Pancreas (tissue), 10 donors: Measurements from ENCODE around the gene C2CD4B. TPM values are rescaled to one million over a fixed set of nuclear protein-coding genes. Genes with fewer than 3 reads are reported as not detected.

ENCODE experiments used
- ATAC-seq, 4 donors: fragments of 200-7000 bp; cut with Tn5 transposase; one replicate each; pipeline versions ENCODE4 v1.8.0 to v1.9.1; 2020; ENCODE audit warnings: mild to moderate bottlenecking in 4 of 4, moderate library complexity in 4 of 4
- DNase-seq, 6 donors: peaks; one replicate each; pipeline ENCODE4 v3.0.0-alpha.2; 2020
- FAIRE-seq: peaks from 2 replicates; lab custom pipeline; 2012; peaks lifted over from hg19 to GRCh38; lab: Jason Lieb, UNC
- H3K27ac ChIP-seq, 4 donors: fragments of 200-600 bp; sonication (generic); 1 replicate in 3 of 4; 2 replicates in 1 of 4; pipeline versions ENCODE4 v1.5.0 to v1.8.0; 2020
- H3K27me3 ChIP-seq, 4 donors: fragments of 200-600 bp; one replicate each; pipeline ENCODE4 v1.8.0; 2021
- H3K36me3 ChIP-seq, 3 donors: fragments of 200-600 bp; sonication (generic) in 1 of 3; one replicate each; pipeline versions ENCODE4 v1.5.0 to v1.8.0; 2020 to 2021
- H3K4me1 ChIP-seq, 3 donors: fragments of 200-600 bp; one replicate each; pipeline ENCODE4 v1.8.0; 2021
- H3K4me3 ChIP-seq, 4 donors: fragments of 200-600 bp; sonication (generic) in 2 of 4; one replicate each; pipeline versions ENCODE4 v1.5.0 to v1.8.0; 2020 to 2021
- H3K9me3 ChIP-seq, 4 donors: fragments of 200-600 bp; one replicate each; pipeline ENCODE4 v1.8.0; 2021
- WGBS, 2 donors: extraction: QIAGEN DNeasy Blood & Tissue Kit; methylation state at CpG; one replicate each; pipeline ENCODE4 v1.1.7; 2013; 5-methylcytosine and 5-hydroxymethylcytosine counted together
- intact Hi-C, 3 donors: fragments of 100-400 bp; cut with DNase I; formaldehyde crosslinking; loops; one replicate each; pipeline versions ENCODE4 v1.11.1 to v1.14.2; 2022
- polyA plus RNA-seq, 2 donors: library from polyadenylated mRNA; stranded (reverse); fragments of 200-250 nt; gene quantifications; one replicate each; pipeline ENCODE4 v1.2.3, GENCODE V29; 2013
- total RNA-seq, 6 donors: library from RNA; stranded (reverse); fragmentation: NEBNext Ultra II Directional in 4 of 6; extraction: Animal tissue kit (Norgen Biotek cat#: 25700) in 4 of 6; gene quantifications; one replicate each; pipeline versions ENCODE4 v1.2.1 to v1.2.4, GENCODE V29; 2021 to 2023
- TF ChIP-seq, protein P1 (sequence below), 4 donors: fragments of 200-600 bp; sonication (generic) in 3 of 4; IDR thresholded peaks; one replicate each; pipeline versions ENCODE4 v1.5.0 to v1.8.0; 2021; ENCODE audit warnings: antibody characterized with exemption in 4 of 4
- donor health status: healthy with polysubstance abuse.
- donor health status: DM: no; HTN: no; CAD: no; lungs with moderate emphysema.
- donor health status: DM: no; HTN: no; CAD: no.
- donor health status: control.
- donor health status: control.
- donor health status: Bipolar disorder and iron deficiency.
- donor health status: DM: yes; HTN: yes; CAD: no.
- donor health status: DM: no; HTN: no; CAD: no.
- donor health status: DM: no; HTN: no; CAD: no.
- donor health status: DM: yes; HTN: yes; CAD: no.

Gene C2CD4B
- total RNA-seq (100 to 1,000 TPM in 1 of 6 donors, 10 to 100 TPM in 5; 26.4 to 167 (median 44.8) TPM), polyA plus RNA-seq (10 to 100 TPM; 25.1 to 36.2 TPM)

GRCh38 chr15:62165104-62165792 is at the start of gene C2CD4B:
C2CD4B (minus strand) TSS chr15:62165285; CDS start chr15:62164984, 301 bp downstream.
- TF ChIP-seq, protein P1, sequence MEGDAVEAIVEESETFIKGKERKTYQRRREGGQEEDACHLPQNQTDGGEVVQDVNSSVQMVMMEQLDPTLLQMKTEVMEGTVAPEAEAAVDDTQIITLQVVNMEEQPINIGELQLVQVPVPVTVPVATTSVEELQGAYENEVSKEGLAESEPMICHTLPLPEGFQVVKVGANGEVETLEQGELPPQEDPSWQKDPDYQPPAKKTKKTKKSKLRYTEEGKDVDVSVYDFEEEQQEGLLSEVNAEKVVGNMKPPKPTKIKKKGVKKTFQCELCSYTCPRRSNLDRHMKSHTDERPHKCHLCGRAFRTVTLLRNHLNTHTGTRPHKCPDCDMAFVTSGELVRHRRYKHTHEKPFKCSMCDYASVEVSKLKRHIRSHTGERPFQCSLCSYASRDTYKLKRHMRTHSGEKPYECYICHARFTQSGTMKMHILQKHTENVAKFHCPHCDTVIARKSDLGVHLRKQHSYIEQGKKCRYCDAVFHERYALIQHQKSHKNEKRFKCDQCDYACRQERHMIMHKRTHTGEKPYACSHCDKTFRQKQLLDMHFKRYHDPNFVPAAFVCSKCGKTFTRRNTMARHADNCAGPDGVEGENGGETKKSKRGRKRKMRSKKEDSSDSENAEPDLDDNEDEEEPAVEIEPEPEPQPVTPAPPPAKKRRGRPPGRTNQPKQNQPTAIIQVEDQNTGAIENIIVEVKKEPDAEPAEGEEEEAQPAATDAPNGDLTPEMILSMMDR (IDR thresholded peaks at IDR 0.05): peak in 1 of 4 donors; percentile 18
- Histone ChIP-seq H3K36me3 (peaks cover 0 to 9% (median 0%) of the 10 kb centered on the region in 3 donors), H3K4me3 (peak within 1 kb of the TSS; percentile 38 to 71 (median 60)), H3K27ac (peak within 1 kb of the TSS; percentile 78 to 96 (median 90)), H3K27me3 (no peaks in the 10 kb centered on the region), H3K9me3 (no peaks in the 10 kb centered on the region), H3K4me1 (peaks cover 0 to 23% (median 0%) of the 10 kb centered on the region in 3 donors)
- FAIRE-seq (no peak), ATAC-seq (peak; percentile 63 to 86 (median 83)), DNase-seq (peak; percentile 93 to 98 (median 96))
- 8 to 12% methylated on average over 34 of the region's 34 CpGs for WGBS, 2 donors
- intact Hi-C loops: no loop called here

DNA sequence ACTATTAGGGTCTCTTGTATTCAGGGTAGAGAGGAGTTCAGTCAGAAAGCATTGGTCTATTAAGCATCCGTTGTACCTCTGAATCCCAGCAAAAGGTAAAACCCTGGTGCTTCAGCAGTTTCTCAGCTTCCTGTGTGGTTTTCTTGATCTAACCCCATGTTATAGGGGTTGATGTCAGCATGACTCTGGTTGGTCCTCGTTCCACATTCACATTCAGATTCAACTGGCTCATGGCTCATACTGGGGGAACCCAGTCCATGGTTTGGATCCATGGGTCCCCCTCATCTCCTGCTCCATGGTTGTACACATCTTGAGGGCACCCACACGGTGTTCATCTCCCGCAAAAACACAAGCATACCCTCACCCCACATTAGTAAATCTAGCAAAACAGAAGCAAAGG is 47.7 kb upstream of the C2CD4B start:
- WGBS, 2 donors: 95 to 99% methylated on average over 4 of the region's 4 CpGs
- no peak overlapping the region for H3K4me3 ChIP-seq
- TF ChIP-seq, protein P1 (IDR thresholded peaks at IDR 0.05): no peak
- no peaks in the 10 kb centered on the region for H3K9me3 ChIP-seq
- peaks cover 7 to 26% (median 8%) of the 10 kb centered on the region in 3 donors for H3K4me1 ChIP-seq
- no peak for ATAC-seq
- intact Hi-C loops: no loop called here
- H3K27ac ChIP-seq: no peak overlapping the region
- no peak for FAIRE-seq
- no peaks in the 10 kb centered on the region for H3K36me3 ChIP-seq
- no peaks in the 10 kb centered on the region for H3K27me3 ChIP-seq
- no peak for DNase-seq

DNA sequence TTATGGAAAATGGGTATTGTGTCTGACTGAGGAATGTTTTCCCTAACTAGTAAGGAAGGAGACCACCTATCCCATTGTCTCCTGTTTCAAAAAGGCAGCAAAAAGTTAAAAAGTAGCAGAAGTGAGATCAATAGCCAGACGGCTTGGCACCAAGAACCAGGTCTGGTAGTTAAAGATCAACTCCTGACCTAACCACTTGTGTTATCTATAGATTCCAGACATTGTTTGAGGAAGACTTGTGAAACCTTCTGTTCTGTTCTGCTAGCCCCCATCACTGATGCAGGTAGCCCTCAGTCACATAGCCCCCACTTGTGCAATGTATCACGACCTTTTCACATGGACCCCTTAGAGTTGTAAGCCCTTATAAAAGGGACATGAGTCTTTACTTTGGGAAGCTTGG is 46.3 kb upstream of the C2CD4B start:
- WGBS, 2 donors: 35 to 39% methylated on average over 2 of the region's 2 CpGs
- H3K9me3 ChIP-seq: no peaks in the 10 kb centered on the region
- no peaks in the 10 kb centered on the region for H3K27me3 ChIP-seq
- peaks cover 7 to 26% (median 8%) of the 10 kb centered on the region in 3 donors for H3K4me1 ChIP-seq
- TF ChIP-seq, protein P1 (IDR thresholded peaks at IDR 0.05): no peak
- intact Hi-C loops: no loop called here
- DNase-seq (no peak), FAIRE-seq (no peak), ATAC-seq (peak in 3 of 4 donors; percentile 29 to 60 (median 43))
- no peak overlapping the region for H3K4me3 ChIP-seq
- H3K27ac ChIP-seq: peak overlapping the region in 3 of 4 donors; percentile 33 to 68 (median 64)
- H3K36me3 ChIP-seq: no peaks in the 10 kb centered on the region

DNA sequence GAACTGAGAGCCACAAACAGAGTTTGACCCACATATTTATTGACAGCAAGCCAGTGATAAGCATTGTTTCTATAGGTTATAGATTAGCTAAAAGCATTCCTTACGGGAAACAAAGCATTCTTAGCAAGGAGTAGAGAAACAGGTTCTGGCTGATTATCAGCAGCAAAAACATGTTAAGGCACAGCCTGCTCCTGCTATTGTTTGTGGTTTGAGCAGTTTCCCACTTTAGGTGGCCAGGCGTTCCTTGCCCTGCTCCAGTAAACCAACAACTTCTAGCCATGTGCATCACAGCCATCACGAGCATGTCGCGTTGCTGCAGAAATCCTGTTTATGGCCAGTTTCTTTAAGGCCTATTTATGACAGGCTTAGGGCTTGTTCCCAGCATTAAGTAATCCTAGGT is 44.7 kb upstream of the C2CD4B start:
- Histone ChIP-seq H3K9me3 (no peaks in the 10 kb centered on the region), H3K4me3 (no peak overlapping the region), H3K36me3 (no peaks in the 10 kb centered on the region), H3K27me3 (no peaks in the 10 kb centered on the region), H3K4me1 (peaks cover 7 to 26% (median 8%) of the 10 kb centered on the region in 3 donors), H3K27ac (peak overlapping the region; percentile 7 to 68 (median 44))
- WGBS, 2 donors: 28 to 40% methylated on average over 5 of the region's 5 CpGs
- intact Hi-C loops: no loop called here
- DNase-seq (peak in 1 of 6 donors; percentile 32), ATAC-seq (peak; percentile 57 to 90 (median 82)), FAIRE-seq (no peak)
- TF ChIP-seq, protein P1 (IDR thresholded peaks at IDR 0.05): no peak

DNA sequence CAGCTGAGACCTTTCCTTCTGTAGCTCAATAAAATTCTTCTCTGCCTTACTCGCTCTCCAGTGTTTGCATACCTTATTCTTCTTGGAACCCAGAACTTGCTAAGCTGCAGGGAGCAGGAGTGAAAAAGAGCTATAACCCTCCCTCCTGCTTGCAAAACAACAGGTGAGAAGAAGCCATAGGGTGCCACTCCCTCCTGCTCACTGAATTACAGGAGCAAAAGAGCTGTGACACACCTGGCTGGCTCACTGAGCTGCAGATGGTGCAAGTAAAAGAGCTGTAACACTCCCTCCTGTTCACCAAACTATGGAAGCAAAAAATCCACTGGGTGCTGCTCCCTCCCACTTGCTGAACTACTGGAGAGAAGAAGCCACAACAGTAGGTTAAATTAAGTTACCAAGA is 44.2 kb upstream of the C2CD4B start:
- Histone ChIP-seq H3K4me3 (no peak overlapping the region), H3K9me3 (no peaks in the 10 kb centered on the region), H3K4me1 (peaks cover 7 to 26% (median 8%) of the 10 kb centered on the region in 3 donors), H3K36me3 (no peaks in the 10 kb centered on the region), H3K27me3 (no peaks in the 10 kb centered on the region), H3K27ac (peak overlapping the region; percentile 7 to 68 (median 44))
- WGBS, 2 donors: 51 to 58% methylated on average over 1 of the region's 1 CpG
- intact Hi-C loops: no loop called here
- TF ChIP-seq, protein P1 (IDR thresholded peaks at IDR 0.05): no peak
- DNase-seq (peak in 3 of 6 donors; percentile 35 to 47 (median 37)), ATAC-seq (peak; percentile 78 to 89 (median 86)), FAIRE-seq (no peak)
